Measurements from ENCODE around the gene CXCL6. TPM values are rescaled to one million over a fixed set of nuclear protein-coding genes. Genes with fewer than 3 reads are reported as not detected.

The CXCL6 gene
- total RNA-seq, 4 donors from 2014 or later, result not detected

DNA sequence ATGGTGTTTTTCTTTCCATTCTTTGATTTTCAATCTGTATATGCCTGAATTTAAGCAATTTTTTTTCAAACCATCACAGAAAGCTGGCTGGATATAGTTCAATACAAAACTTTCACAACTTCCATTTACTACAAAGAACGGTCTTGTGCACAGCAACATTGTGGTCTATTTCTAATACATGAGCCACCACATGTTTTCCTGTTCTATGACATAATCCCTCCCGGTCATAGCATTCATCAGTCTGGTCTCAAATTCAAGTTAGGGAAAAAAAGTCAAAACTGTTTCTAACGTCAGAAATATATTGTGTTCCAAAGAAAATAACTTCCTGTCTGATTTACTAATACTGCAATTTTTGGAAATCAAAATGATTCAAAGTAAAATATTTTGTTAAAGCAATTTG lies 7.5 kb upstream of the CXCL6 start:
- H3K4me1 ChIP-seq, result no peaks in the 10 kb centered on the region
- intact Hi-C loops (cut with DNase I; ENCODE audit: low total_unique reads), result no loop called here
- no peak for DNase-seq
- H3K36me3 ChIP-seq, result no peaks in the 10 kb centered on the region
- no peaks in the 10 kb centered on the region for H3K9me3 ChIP-seq
- no peak overlapping the region for H3K4me3 ChIP-seq
- in situ Hi-C loops (cut with MboI; ENCODE audit: low pct_ligation_motif_present in 1 of 4, low pct_unique_long_range_greater_than_20kb in 1 of 4, low sequenced_read_pairs in 3 of 4), result no loop called here
- 60 to 87% methylated on average over 3 of the region's 3 CpGs for WGBS, 2 donors (ENCODE audit: low coverage in 1 of 2)
- no peak overlapping the region for H3K27ac ChIP-seq
- TF ChIP-seq EP300 (IDR thresholded peaks at IDR 0.05; ENCODE audit: low read depth) (no peak), POLR2AphosphoS5 (IDR thresholded peaks at IDR 0.05) (no peak), POLR2A (IDR thresholded peaks at IDR 0.05) (no peak)
- TF ChIP-seq, protein P1, sequence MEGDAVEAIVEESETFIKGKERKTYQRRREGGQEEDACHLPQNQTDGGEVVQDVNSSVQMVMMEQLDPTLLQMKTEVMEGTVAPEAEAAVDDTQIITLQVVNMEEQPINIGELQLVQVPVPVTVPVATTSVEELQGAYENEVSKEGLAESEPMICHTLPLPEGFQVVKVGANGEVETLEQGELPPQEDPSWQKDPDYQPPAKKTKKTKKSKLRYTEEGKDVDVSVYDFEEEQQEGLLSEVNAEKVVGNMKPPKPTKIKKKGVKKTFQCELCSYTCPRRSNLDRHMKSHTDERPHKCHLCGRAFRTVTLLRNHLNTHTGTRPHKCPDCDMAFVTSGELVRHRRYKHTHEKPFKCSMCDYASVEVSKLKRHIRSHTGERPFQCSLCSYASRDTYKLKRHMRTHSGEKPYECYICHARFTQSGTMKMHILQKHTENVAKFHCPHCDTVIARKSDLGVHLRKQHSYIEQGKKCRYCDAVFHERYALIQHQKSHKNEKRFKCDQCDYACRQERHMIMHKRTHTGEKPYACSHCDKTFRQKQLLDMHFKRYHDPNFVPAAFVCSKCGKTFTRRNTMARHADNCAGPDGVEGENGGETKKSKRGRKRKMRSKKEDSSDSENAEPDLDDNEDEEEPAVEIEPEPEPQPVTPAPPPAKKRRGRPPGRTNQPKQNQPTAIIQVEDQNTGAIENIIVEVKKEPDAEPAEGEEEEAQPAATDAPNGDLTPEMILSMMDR (IDR thresholded peaks at IDR 0.05), result no peak
- no peaks in the 10 kb centered on the region for H3K27me3 ChIP-seq

DNA sequence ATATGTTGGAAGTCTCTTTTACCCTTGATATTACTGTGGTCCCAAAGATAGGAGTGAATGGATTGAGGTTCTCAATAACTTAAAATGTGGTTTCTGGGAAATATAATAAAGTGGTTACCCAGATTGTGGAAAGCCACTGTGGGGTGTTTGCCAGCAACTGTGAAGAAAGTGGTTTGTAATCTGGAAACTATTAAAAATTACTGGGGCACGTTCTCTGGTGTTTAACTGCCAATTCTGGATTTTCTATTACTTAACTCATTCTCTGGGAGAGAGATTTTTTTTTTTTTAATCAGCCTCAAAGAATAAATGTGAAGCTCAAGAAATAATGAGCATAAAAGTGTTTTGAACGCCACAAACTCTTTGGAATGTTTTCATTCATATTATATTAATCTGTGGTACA lies 4.9 kb upstream of the CXCL6 start:
- Histone ChIP-seq H3K9me3 (no peaks in the 10 kb centered on the region), H3K27ac (no peak overlapping the region), H3K4me1 (peaks cover 0 to 4% (median 0%) of the 10 kb centered on the region in 4 donors), H3K27me3 (peaks cover under 1% of the 10 kb centered on the region), H3K4me3 (no peak overlapping the region), H3K36me3 (no peaks in the 10 kb centered on the region)
- WGBS, 2 donors (ENCODE audit: low coverage in 1 of 2), result 65 to 77% methylated on average over 2 of the region's 2 CpGs
- in situ Hi-C loops (cut with MboI; ENCODE audit: low pct_ligation_motif_present in 1 of 4, low pct_unique_long_range_greater_than_20kb in 1 of 4, low sequenced_read_pairs in 3 of 4) (no loop called here), intact Hi-C loops (cut with DNase I; ENCODE audit: low total_unique reads) (no loop called here)
- no peak for DNase-seq
- no peak for TF ChIP-seq EP300 (IDR thresholded peaks at IDR 0.05; ENCODE audit: low read depth)
- TF ChIP-seq, protein P1 (IDR thresholded peaks at IDR 0.05), result no peak
- TF ChIP-seq POLR2AphosphoS5 (IDR thresholded peaks at IDR 0.05), result no peak
- no peak for TF ChIP-seq POLR2A (IDR thresholded peaks at IDR 0.05)

DNA sequence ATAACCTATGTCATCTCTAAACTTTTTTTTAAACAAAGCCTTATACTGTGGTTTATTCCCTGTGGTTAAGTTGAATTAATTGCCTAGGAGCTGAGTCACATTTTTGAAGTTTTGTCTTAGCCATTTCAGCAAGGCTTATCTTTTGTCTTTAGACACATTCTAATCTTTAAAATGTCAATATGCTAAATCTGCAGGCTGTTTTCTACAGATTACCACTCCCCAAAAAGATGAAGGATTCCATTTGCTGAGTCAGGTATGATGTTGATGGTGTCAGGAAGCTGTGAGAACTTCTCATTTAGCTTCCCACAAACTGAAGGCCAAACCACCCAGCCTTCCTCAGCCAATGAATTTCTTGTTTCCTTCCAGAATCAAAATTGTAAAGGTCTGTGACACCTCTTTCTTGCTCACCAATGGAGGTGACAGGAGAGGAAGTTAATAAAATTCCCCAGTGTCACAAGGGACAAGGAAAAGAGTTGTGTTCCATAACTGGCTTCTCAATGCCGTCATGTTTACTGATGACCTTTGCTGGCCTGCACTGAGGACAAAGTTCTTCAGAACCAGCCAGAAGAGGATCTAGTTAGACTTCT lies 3.7 kb upstream of the CXCL6 start:
- Histone ChIP-seq H3K9me3 (no peaks in the 10 kb centered on the region), H3K4me3 (no peak overlapping the region), H3K4me1 (peaks cover 0 to 10% (median 0%) of the 10 kb centered on the region in 4 donors), H3K36me3 (no peaks in the 10 kb centered on the region), H3K27me3 (peaks cover 11% of the 10 kb centered on the region), H3K27ac (no peak overlapping the region)
- WGBS, 2 donors (ENCODE audit: low coverage in 1 of 2), result 79 to 83% methylated on average over 1 of the region's 1 CpG
- DNase-seq, result no peak
- intact Hi-C loops (cut with DNase I; ENCODE audit: low total_unique reads) (no loop called here), in situ Hi-C loops (cut with MboI; ENCODE audit: low pct_ligation_motif_present in 1 of 4, low pct_unique_long_range_greater_than_20kb in 1 of 4, low sequenced_read_pairs in 3 of 4) (no loop called here)
- TF ChIP-seq, protein P1 (IDR thresholded peaks at IDR 0.05), result no peak
- TF ChIP-seq EP300 (IDR thresholded peaks at IDR 0.05; ENCODE audit: low read depth) (no peak), POLR2A (IDR thresholded peaks at IDR 0.05) (no peak), POLR2AphosphoS5 (IDR thresholded peaks at IDR 0.05) (no peak)

DNA sequence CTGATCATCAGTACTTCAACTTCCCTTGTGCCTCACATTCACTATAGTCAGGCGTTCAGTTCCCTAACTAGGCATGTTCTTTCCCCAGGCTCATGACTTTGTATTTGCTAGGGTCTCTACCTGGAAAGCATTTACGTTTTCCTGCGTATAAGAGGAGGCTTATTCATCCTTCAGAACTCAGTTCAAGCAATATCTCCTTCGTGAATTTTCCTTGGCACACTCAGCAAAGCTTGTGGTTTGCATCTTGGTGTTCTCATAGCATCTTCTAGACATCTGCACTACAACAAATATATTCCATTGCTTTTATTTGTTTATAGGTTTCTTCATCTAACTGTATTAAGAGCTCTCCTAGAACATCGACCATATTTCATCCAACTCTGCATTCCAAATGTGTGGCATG lies 2.6 kb downstream of the CXCL6 start:
- Histone ChIP-seq H3K4me3 (no peak overlapping the region), H3K27ac (no peak overlapping the region), H3K4me1 (peaks cover 0 to 10% (median 0%) of the 10 kb centered on the region in 4 donors), H3K36me3 (no peaks in the 10 kb centered on the region), H3K9me3 (no peaks in the 10 kb centered on the region), H3K27me3 (peaks cover 25% of the 10 kb centered on the region)
- TF ChIP-seq EP300 (IDR thresholded peaks at IDR 0.05; ENCODE audit: low read depth), result no peak
- no peak for TF ChIP-seq POLR2A (IDR thresholded peaks at IDR 0.05)
- TF ChIP-seq, protein P1 (IDR thresholded peaks at IDR 0.05), result no peak
- TF ChIP-seq POLR2AphosphoS5 (IDR thresholded peaks at IDR 0.05), result no peak
- WGBS, 2 donors (ENCODE audit: low coverage in 1 of 2), result 79 to 95% methylated on average over 5 of the region's 5 CpGs
- DNase-seq, result no peak
- intact Hi-C loops (cut with DNase I; ENCODE audit: low total_unique reads) (no loop called here), in situ Hi-C loops (cut with MboI; ENCODE audit: low pct_ligation_motif_present in 1 of 4, low pct_unique_long_range_greater_than_20kb in 1 of 4, low sequenced_read_pairs in 3 of 4) (no loop called here)

All from transverse colon (tissue), 4 donors.